ENCODE data around the gene EPHA3.
"Not testable (repeated sequence)": the region's sequence is repeated elsewhere in the genome, so short reads cannot be mapped to it uniquely, and the experiment has no call there.

- TF ChIP-seq CTCF, POLR2A (IDR thresholded peaks at IDR 0.05): not testable (repeated sequence)
Measured at GRCh38 chr3:89350935-89351334, 243.5 kb downstream of the EPHA3 start.

Measured in body of pancreas (tissue), 4 donors.